Left renal cortex interstitium (tissue), 4 donors: ENCODE data around the gene PPP2R1A. TPM values are rescaled to one million over a fixed set of nuclear protein-coding genes. Genes with fewer than 3 reads are reported as not detected.
"Not testable (repeated sequence)": the region's sequence is repeated elsewhere in the genome, so short reads cannot be mapped to it uniquely, and the experiment has no call there.

Experiments
- DNase-seq, 4 donors: peaks; one replicate each; pipeline ENCODE4 v3.0.0-alpha.2; 2013; ENCODE audit warnings: low read depth in 4 of 4, low spot score in 2 of 4, missing footprints in 1 of 4
- polyA plus RNA-seq, 4 donors: library from polyadenylated mRNA; unstranded; fragments of 120-200 nt; gene quantifications; one replicate each; pipeline ENCODE4 v1.2.1, GENCODE V29; 2013; ENCODE audit not compliant: insufficient read length in 4 of 4

The PPP2R1A gene
- polyA plus RNA-seq, 4 donors, result 408 to 548 (median 464) TPM

DNA sequence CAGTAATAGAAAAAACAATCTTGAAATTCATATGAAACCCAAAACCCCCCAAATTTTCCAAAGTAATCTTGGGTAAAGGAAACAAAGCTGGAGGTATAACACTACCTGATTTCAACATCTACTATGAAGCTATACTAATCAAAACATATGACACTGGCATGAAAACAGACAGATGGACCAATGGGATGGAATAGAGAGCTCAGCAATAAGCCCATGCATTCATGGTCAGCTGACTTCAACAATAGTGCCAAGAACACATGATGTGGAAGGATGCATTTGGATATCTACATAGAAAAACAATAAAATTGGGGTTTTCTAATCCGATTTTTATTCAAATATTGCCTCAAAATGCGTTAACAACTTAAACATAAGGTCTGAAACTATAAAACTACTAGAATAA lies 47.3 kb downstream of the PPP2R1A start:
- DNase-seq, result no peak

GRCh38 chr19:52237771-52238400 lies 48.0 kb downstream of the PPP2R1A start:
- DNase-seq, result peak; percentile 24 to 62 (median 38)

DNA sequence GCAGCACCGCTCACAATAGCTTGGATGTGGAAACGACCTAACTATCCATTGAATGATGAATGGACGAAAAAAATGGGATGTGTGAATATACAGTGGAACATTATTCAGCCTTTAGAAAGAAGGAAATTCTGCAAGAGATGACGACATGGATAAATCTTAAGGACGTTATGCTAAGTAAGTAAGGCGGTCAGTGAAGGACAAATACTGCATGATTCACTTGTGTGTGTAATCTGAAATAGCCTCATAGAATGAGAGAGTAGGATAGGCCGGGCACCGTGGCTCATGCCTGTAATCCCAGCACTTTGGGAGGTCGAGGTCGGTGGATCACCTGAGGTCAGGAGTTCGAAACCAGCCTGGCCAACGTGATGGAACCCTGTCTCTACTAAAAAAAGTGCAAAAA lies 54.2 kb downstream of the PPP2R1A start:
- DNase-seq, result no peak

DNA sequence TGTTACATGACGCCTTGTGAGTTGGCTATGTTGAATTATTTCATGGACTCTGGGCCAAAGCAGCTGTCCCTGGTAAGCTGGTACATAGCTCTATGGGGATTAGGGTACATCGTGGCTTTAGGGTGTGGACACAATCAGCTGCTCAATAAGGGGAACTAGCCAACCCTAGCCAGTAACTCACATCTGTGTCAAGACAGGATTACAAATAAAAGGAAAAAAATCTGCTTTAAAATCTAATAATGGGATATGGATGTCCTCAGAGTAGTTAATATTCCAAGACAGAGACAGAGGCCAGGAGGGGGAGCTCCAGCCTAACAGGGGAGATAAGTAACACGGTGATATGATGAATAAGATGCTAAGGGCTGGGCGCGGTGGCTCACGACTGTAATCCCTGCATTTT lies 58.4 kb downstream of the PPP2R1A start:
- peak in 1 of 4 donors; percentile 6 for DNase-seq

- no peak for DNase-seq
Observed at GRCh38 chr19:52258426-52258825, 68.6 kb downstream of the PPP2R1A start.

- DNase-seq, result not testable (repeated sequence)
Observed at GRCh38 chr19:52265556-52265955, 75.7 kb downstream of the PPP2R1A start.

DNA sequence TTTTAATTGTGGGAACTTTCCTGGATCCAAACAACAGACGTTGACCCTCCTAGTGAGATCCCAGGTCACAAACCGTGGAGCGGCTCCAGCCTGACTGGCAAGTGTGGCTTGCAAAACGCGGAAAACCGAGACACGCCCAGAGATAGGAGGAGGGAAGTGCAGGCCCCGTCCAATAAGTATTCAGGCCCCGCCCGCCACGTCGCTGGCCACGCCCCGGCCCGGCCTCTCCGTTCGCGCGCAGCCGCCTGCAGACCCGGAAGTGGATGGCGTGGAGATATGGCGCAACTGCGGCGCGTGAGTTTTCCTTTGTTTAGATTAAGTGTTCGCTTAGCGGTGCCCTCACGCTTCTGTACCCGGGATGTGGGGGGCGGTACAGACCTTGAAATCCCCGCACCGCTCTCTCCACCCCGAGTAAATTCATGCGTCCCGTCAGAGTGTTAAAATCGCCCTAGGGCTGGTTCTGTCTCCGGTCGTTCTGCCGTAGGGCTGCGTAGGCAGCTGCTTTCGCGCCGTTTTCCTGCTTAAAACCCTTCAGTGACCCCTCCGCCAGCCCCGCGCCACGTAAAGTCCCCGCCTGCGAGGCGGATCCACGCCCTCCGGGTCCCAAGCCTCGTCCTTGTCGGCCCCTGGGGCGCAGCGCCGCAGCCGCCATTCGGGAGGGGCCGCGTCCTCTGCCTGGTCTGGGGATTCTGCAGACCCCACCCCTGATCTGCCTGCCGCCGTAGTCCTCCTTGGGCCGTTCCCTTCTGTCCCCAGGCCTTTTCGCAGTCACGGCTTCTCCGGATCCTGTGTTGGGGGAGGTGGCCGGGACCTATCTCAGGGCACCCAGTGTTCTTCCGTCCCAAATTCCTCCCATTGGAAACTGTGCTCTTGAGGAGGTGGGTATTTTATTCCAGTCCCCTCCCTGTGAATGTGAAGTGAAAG lies 79.7 kb downstream of the PPP2R1A start, which contains the start of gene ZNF766:
Gene ZNF766 (plus strand): TSS at position 250 of the 924 bp plus-strand sequence. CDS start 27 bp downstream, at position 277.
- DNase-seq, result peak; percentile 71 to 90 (median 85)

- DNase-seq, result peak in 3 of 4 donors; percentile 3 to 11 (median 6)
Observed at GRCh38 chr19:52270266-52270885, 80.5 kb downstream of the PPP2R1A start.

- DNase-seq, result no peak
Observed at GRCh38 chr19:52273301-52273700, 83.4 kb downstream of the PPP2R1A start.

GRCh38 chr19:52274191-52274590 lies 84.3 kb downstream of the PPP2R1A start:
- DNase-seq, result no peak

- DNase-seq, result no peak
Observed at GRCh38 chr19:52275988-52276387, 86.1 kb downstream of the PPP2R1A start.

GRCh38 chr19:52277471-52277870 lies 87.6 kb downstream of the PPP2R1A start:
- no peak for DNase-seq

Other genes starting within 250 kb of the PPP2R1A start
- gene ZNF350, start 203.2 kb upstream of the PPP2R1A start, polyA plus RNA-seq, result 10 to 100 TPM; 15.2 to 22.5 (median 19.9) TPM
- gene ZNF615, start 181.8 kb upstream of the PPP2R1A start, polyA plus RNA-seq, result 10 to 100 TPM; 14.6 to 20.1 (median 19.1) TPM
- 10 to 100 TPM; 15.4 to 19.1 (median 17.4) TPM for gene ZNF614, start 161.7 kb upstream of the PPP2R1A start, polyA plus RNA-seq
- gene ZNF432, start 141.2 kb upstream of the PPP2R1A start, polyA plus RNA-seq, result 10 to 100 TPM; 20.4 to 27.6 (median 24.0) TPM
- 10 to 100 TPM; 11.2 to 30.4 (median 18.3) TPM for gene ZNF841, start 94.3 kb upstream of the PPP2R1A start, polyA plus RNA-seq
- gene ZNF616, start 50.1 kb upstream of the PPP2R1A start, polyA plus RNA-seq, result 10 to 100 TPM; 16.6 to 19.4 (median 18.7) TPM
- 10 to 100 TPM; 13.2 to 23.9 (median 17.7) TPM for gene ZNF836, start 18.4 kb upstream of the PPP2R1A start, polyA plus RNA-seq
- gene ZNF766, start 79.5 kb downstream of the PPP2R1A start, polyA plus RNA-seq, result 10 to 100 TPM; 15.2 to 21.6 (median 19.3) TPM
- 10 to 100 TPM; 14.1 to 19.0 (median 17.4) TPM for gene ZNF480, start 107.1 kb downstream of the PPP2R1A start, polyA plus RNA-seq
- gene ZNF610, start 146.2 kb downstream of the PPP2R1A start, polyA plus RNA-seq, result 10 to 100 TPM; 10.5 to 12.9 (median 11.8) TPM
- 10 to 100 TPM; 19.1 to 28.4 (median 23.0) TPM for gene ZNF880, start 179.9 kb downstream of the PPP2R1A start, polyA plus RNA-seq
- gene ZNF528, start 207.8 kb downstream of the PPP2R1A start, polyA plus RNA-seq, result 10 to 100 TPM; 22.9 to 64.5 (median 42.1) TPM
- under 1 TPM; 0.34 to 0.57 (median 0.45) TPM for gene ZNF534, start 239.1 kb downstream of the PPP2R1A start, polyA plus RNA-seq